ENCODE measurements around the gene PRDM1. TPM values are rescaled to one million over a fixed set of nuclear protein-coding genes. Genes with fewer than 3 reads are reported as not detected.
"Not testable (repeated sequence)": the region's sequence is repeated elsewhere in the genome, so short reads cannot be mapped to it uniquely, and the experiment has no call there.

The PRDM1 gene
- total RNA-seq, 1 donor from 2014 or later: 103 TPM

GRCh38 chr6:106134906-106135634 is 48.9 kb downstream of the PRDM1 start:
- intact Hi-C loops (cut with micrococcal nuclease): no loop called here

- intact Hi-C loops (cut with micrococcal nuclease): no loop called here
Observed at GRCh38 chr6:106135911-106136571, 49.9 kb downstream of the PRDM1 start.

GRCh38 chr6:106136845-106137244 is 50.7 kb downstream of the PRDM1 start:
- intact Hi-C loops (cut with micrococcal nuclease): no loop called here

- intact Hi-C loops (cut with micrococcal nuclease): no loop called here
Observed at GRCh38 chr6:106138151-106138550, 52.0 kb downstream of the PRDM1 start.

GRCh38 chr6:106141441-106142237 is 55.5 kb downstream of the PRDM1 start:
- intact Hi-C loops (cut with micrococcal nuclease): loop anchor here (1.0 to 2.0 kb wide), 7 partner anchors 8 to 81 kb away; no protein-coding TSS in a partner anchor

- intact Hi-C loops (cut with micrococcal nuclease): loop anchor here (1.0 kb wide), 1 partner anchor 52 kb away; no protein-coding TSS in a partner anchor
Observed at GRCh38 chr6:106142876-106143431, 56.8 kb downstream of the PRDM1 start.

- intact Hi-C loops (cut with micrococcal nuclease): no loop called here
Observed at GRCh38 chr6:106143665-106144064, 57.5 kb downstream of the PRDM1 start.

GRCh38 chr6:106145144-106145543 is 59.0 kb downstream of the PRDM1 start:
- intact Hi-C loops (cut with micrococcal nuclease): no loop called here

GRCh38 chr6:106145741-106146227 is 59.6 kb downstream of the PRDM1 start:
- intact Hi-C loops (cut with micrococcal nuclease): no loop called here

GRCh38 chr6:106146852-106147351 is 60.8 kb downstream of the PRDM1 start:
- intact Hi-C loops (cut with micrococcal nuclease): no loop called here

GRCh38 chr6:106147476-106147875 is 61.3 kb downstream of the PRDM1 start:
- intact Hi-C loops (cut with micrococcal nuclease): no loop called here

GRCh38 chr6:106149472-106150069 is 63.4 kb downstream of the PRDM1 start:
- intact Hi-C loops (cut with micrococcal nuclease): loop anchor here (1.0 kb wide), 3 partner anchors 8 to 51 kb away; no protein-coding TSS in a partner anchor

- intact Hi-C loops (cut with micrococcal nuclease): not testable (repeated sequence)
Observed at GRCh38 chr6:106152476-106152875, 66.3 kb downstream of the PRDM1 start.

GRCh38 chr6:106152952-106153351 is 66.8 kb downstream of the PRDM1 start:
- intact Hi-C loops (cut with micrococcal nuclease): no loop called here

- intact Hi-C loops (cut with micrococcal nuclease): no loop called here
Observed at GRCh38 chr6:106154326-106154725, 68.2 kb downstream of the PRDM1 start.

- intact Hi-C loops (cut with micrococcal nuclease): no loop called here
Observed at GRCh38 chr6:106155219-106155830, 69.2 kb downstream of the PRDM1 start.

- intact Hi-C loops (cut with micrococcal nuclease): no loop called here
Observed at GRCh38 chr6:106156413-106156812, 70.3 kb downstream of the PRDM1 start.

- intact Hi-C loops (cut with micrococcal nuclease): no loop called here
Observed at GRCh38 chr6:106156863-106157262, 70.7 kb downstream of the PRDM1 start.

- intact Hi-C loops (cut with micrococcal nuclease): no loop called here
Observed at GRCh38 chr6:106158816-106159215, 72.7 kb downstream of the PRDM1 start.
